Transverse colon (tissue), 4 donors: ENCODE results near the gene KLHDC8A. TPM values are rescaled to one million over a fixed set of nuclear protein-coding genes. Genes with fewer than 3 reads are reported as not detected.
A peak's percentile ranks its signal among the peaks of the same experiment; 100 is the strongest.

ENCODE experiments used
- DNase-seq: peaks from one replicate; pipeline ENCODE4 v3.0.0-alpha.2; 2019
- H3K27ac ChIP-seq, 4 donors: fragments of 200-600 bp; sonication (generic); 2 replicates each; pipeline ENCODE4 v1.5.1; 2016 to 2018; ENCODE audit warnings: inconsistent platforms in 4 of 4
- H3K27me3 ChIP-seq: fragments of 200-600 bp; sonication (generic); 2 replicates; pipeline ENCODE4 v1.5.1; 2017; ENCODE audit warnings: inconsistent platforms
- H3K36me3 ChIP-seq, 4 donors: fragments of 200-600 bp; sonication (generic); 2 replicates each; pipeline ENCODE4 v1.5.1; 2017 to 2019; ENCODE audit warnings: inconsistent platforms in 4 of 4
- H3K4me1 ChIP-seq, 4 donors: fragments of 200-600 bp; sonication (generic); 2 replicates each; pipeline ENCODE4 v1.5.1; 2017 to 2020; ENCODE audit warnings: inconsistent platforms in 4 of 4
- H3K4me3 ChIP-seq, 4 donors: fragments of 200-600 bp; sonication (generic); 1 replicate in 1 of 4; 2 replicates in 3 of 4; pipeline versions ENCODE4 v1.5.1 to v1.6.1; 2017 to 2019; ENCODE audit warnings: inconsistent platforms in 4 of 4
- H3K9me3 ChIP-seq, 2 donors: fragments of 200-600 bp; sonication (generic); 2 replicates each; pipeline ENCODE4 v1.5.1; 2017 to 2019; ENCODE audit warnings: inconsistent platforms in 2 of 2
- EP300 ChIP-seq: sonication (generic); formaldehyde crosslinking; IDR thresholded peaks from one replicate; pipeline ENCODE4 v1.6.1; 2017; ENCODE audit warnings: antibody characterized with exemption, low read depth
- POLR2A ChIP-seq: fragments of 450-650 bp; IDR thresholded peaks from one replicate; pipeline ENCODE4 v1.6.1; 2016; ENCODE audit warnings: antibody characterized with exemption, mild to moderate bottlenecking, moderate library complexity
- POLR2AphosphoS5 ChIP-seq, 3 donors: sonication (generic); formaldehyde crosslinking; IDR thresholded peaks; one replicate each; pipeline ENCODE4 v1.6.1; 2016; ENCODE audit warnings: antibody characterized with exemption in 3 of 3
- WGBS, 2 donors: methylation state at CpG; one replicate each; pipeline ENCODE4 v1.1.5; 2018; ENCODE audit warnings: low coverage in 1 of 2; 5-methylcytosine and 5-hydroxymethylcytosine counted together
- in situ Hi-C, 4 donors: fragments of 200-750 bp; cut with MboI; loops; one replicate each; pipeline versions ENCODE4 v1.15.0 to v1.15.1; 2017; ENCODE audit warnings: low sequenced_read_pairs in 3 of 4, low pct_ligation_motif_present in 1 of 4, low pct_unique_long_range_greater_than_20kb in 1 of 4
- intact Hi-C: fragments of 100-400 bp; cut with DNase I; formaldehyde crosslinking; loops from one replicate; pipeline ENCODE4 v1.15.1; 2023; ENCODE audit warnings: low total_unique reads
- total RNA-seq, 4 donors: library from RNA; depleted of rRNA; stranded (reverse); fragments of >200 nt; gene quantifications; one replicate each; pipeline ENCODE4 v1.1.0, GENCODE V29; 2016
- TF ChIP-seq, protein P1 (sequence below), 5 experiments: fragments of 200-600 bp in 3 of 5; fragments of 450-650 bp in 2 of 5; sonication (generic) in 3 of 5; IDR thresholded peaks; 1 replicate in 2 of 5; 2 replicates in 3 of 5; pipeline ENCODE4 v1.5.1; 2016 to 2017; ENCODE audit warnings: antibody characterized with exemption in 5 of 5, inconsistent platforms in 3 of 5, mild to moderate bottlenecking in 2 of 5, moderate library complexity in 1 of 5

The KLHDC8A gene
- total RNA-seq, 4 donors from 2014 or later = 0.32 to 0.41 TPM; not detected in 2

DNA sequence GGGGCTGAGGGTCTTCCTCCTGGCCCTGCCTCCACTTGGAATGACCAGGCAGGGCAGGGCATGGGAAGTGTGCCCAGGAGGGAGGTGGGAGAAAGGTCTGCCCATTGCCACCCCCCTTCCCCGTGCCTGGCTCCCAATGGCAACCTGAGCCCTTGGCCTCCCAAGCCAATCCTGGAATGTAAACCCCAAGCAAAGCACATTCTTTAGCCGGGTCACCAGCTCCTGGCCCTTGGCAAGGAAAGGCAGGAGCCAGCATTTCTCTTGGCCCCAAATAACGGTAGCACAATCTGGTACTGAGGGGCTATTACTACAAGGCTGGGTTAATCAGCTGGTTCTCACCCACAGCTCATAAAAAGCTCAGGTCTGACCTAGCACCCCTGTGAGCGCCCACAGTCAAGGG, 28.2 kb downstream of the KLHDC8A start:
- Histone ChIP-seq H3K36me3 (no peaks in the 10 kb centered on the region), H3K27ac (no peak overlapping the region), H3K27me3 (no peaks in the 10 kb centered on the region), H3K4me1 (peaks cover 0 to 7% (median 0%) of the 10 kb centered on the region in 4 donors), H3K9me3 (no peaks in the 10 kb centered on the region), H3K4me3 (no peak overlapping the region)
- DNase-seq = no peak
- 20 to 60% methylated on average over 1 to 2 of the region's 4 CpGs for WGBS, 2 donors
- in situ Hi-C loops (loop anchor here in 3 of 4 donors (5.0 to 10.0 kb wide), 3 partner anchors 51 to 56 kb away; no protein-coding TSS in a partner anchor), intact Hi-C loops (no loop called here)
- TF ChIP-seq EP300 (no peak), POLR2AphosphoS5 (IDR thresholded peaks at IDR 0.05) (no peak), POLR2A (no peak)
- TF ChIP-seq, protein P1, sequence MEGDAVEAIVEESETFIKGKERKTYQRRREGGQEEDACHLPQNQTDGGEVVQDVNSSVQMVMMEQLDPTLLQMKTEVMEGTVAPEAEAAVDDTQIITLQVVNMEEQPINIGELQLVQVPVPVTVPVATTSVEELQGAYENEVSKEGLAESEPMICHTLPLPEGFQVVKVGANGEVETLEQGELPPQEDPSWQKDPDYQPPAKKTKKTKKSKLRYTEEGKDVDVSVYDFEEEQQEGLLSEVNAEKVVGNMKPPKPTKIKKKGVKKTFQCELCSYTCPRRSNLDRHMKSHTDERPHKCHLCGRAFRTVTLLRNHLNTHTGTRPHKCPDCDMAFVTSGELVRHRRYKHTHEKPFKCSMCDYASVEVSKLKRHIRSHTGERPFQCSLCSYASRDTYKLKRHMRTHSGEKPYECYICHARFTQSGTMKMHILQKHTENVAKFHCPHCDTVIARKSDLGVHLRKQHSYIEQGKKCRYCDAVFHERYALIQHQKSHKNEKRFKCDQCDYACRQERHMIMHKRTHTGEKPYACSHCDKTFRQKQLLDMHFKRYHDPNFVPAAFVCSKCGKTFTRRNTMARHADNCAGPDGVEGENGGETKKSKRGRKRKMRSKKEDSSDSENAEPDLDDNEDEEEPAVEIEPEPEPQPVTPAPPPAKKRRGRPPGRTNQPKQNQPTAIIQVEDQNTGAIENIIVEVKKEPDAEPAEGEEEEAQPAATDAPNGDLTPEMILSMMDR (IDR thresholded peaks at IDR 0.05) = no peak

DNA sequence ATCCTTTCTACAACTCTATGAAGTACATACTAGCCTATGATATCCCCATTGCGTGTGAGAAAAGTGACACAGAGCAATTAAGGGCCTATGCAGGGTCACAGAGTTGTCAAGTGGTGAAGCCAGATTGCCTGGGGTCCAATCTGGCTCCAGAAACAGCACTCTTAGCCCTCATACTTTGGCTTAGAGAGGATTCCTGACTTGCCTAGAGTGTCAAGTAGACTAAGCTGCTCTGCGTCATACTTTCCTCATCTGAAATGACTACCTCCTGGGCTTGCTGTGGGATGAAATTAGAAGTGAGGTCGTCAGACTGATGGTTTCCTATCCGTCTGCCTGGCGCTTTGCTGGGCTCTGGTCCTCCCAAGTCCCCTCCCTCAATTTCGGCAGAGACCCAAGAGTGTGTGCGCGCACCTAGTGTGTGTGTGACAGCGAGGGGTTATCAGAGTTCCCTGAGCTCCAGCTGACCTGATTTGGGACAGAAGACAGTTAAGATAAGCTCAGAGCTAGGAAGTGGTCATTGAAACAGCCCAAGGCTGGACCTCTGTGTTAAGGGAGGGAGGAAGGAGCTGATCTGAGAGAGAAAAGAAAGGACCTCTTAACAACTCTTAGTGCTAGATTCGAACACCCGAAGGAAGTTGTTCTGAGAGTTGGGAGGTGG, 29.8 kb downstream of the KLHDC8A start:
- no peak overlapping the region for H3K4me3 ChIP-seq
- intact Hi-C loops = no loop called here
- H3K27me3 ChIP-seq = no peaks in the 10 kb centered on the region
- 73 to 100% methylated on average over 2 to 11 of the region's 11 CpGs for WGBS, 2 donors
- H3K27ac ChIP-seq = no peak overlapping the region
- TF ChIP-seq POLR2AphosphoS5 (IDR thresholded peaks at IDR 0.05) = no peak
- no peak for TF ChIP-seq EP300
- TF ChIP-seq, protein P1 (IDR thresholded peaks at IDR 0.05) = no peak
- no peak for TF ChIP-seq POLR2A
- no peaks in the 10 kb centered on the region for H3K36me3 ChIP-seq
- peaks cover 0 to 10% (median under 1%) of the 10 kb centered on the region in 4 donors for H3K4me1 ChIP-seq
- DNase-seq = no peak
- in situ Hi-C loops = loop anchor here in 3 of 4 donors (5.0 to 10.0 kb wide), 3 partner anchors 50 to 55 kb away; no protein-coding TSS in a partner anchor
- no peaks in the 10 kb centered on the region for H3K9me3 ChIP-seq

DNA sequence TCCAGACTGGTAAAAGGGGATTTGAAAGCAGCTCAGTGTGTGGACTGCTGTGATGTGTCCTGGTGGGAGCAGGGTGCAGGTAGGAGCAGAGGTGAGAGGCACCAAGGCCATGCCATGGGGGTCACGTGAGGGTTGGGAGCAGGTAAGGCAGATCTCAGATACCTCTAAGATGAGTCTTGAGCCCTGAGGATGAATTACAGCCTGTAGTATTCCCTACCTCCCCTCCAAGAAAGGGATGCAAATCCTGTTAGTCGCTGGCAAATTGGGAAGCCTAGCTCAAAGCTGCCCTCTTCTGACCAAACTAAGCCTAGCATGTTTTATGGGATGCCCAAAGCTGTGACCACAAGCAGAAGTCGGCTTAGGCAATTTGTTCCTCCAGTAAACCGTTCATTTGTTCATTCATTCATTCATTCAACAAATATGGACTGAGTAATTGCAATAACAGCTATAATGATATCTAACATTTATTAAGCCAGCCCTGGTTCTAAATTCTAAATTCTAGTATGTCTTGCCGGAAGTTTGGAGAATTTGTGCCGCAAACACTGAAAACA, 31.3 kb downstream of the KLHDC8A start:
- Histone ChIP-seq H3K4me3 (no peak overlapping the region), H3K36me3 (no peaks in the 10 kb centered on the region), H3K9me3 (no peaks in the 10 kb centered on the region), H3K27me3 (no peaks in the 10 kb centered on the region), H3K4me1 (peaks cover 0 to 18% (median 2%) of the 10 kb centered on the region in 4 donors), H3K27ac (no peak overlapping the region)
- TF ChIP-seq EP300 (no peak), POLR2AphosphoS5 (IDR thresholded peaks at IDR 0.05) (no peak)
- TF ChIP-seq, protein P1 (IDR thresholded peaks at IDR 0.05) = peak; percentile 71 to 82 (median 78)
- in situ Hi-C loops (loop anchor here in 3 of 4 donors (5.0 to 10.0 kb wide), 3 partner anchors 48 to 53 kb away; no protein-coding TSS in a partner anchor), intact Hi-C loops (loop anchor here (1.0 kb wide), 1 partner anchor 52 kb away; no protein-coding TSS in a partner anchor)
- peak; percentile 75 for DNase-seq
- 32 to 44% methylated on average over 4 to 6 of the region's 6 CpGs for WGBS, 2 donors

DNA sequence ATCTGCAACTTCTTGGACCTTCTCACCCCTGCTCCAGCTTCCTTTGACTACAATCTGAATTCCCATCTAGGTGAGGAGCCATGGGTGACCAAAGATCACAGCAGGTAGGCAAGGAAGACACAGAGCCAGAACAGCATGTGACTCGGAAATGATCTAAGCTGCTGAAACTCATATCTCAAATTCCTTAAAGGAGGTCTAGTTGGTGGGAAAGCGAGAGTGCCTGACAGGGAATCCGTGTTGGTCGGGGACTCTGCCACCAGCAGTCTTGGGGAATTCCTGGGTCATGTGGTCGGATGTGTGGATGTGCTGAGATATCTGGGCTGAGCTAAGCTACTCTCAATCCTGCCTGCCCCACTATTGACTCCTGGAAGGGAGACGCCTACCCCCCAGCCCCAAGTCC, 31.9 kb downstream of the KLHDC8A start:
- TF ChIP-seq, protein P1 (IDR thresholded peaks at IDR 0.05) = no peak
- no peak for TF ChIP-seq POLR2AphosphoS5 (IDR thresholded peaks at IDR 0.05)
- no peak for TF ChIP-seq EP300
- no peak for TF ChIP-seq POLR2A
- in situ Hi-C loops (loop anchor here (5.0 to 10.0 kb wide), 3 partner anchors 47 to 52 kb away; no protein-coding TSS in a partner anchor), intact Hi-C loops (loop anchor here (1.0 kb wide), 1 partner anchor 51 kb away; no protein-coding TSS in a partner anchor)
- H3K27ac ChIP-seq = no peak overlapping the region
- WGBS, 2 donors = 57% methylated on average over 6 of the region's 6 CpGs; no CpG with 5 or more reads in 1 of the 2 donors
- no peaks in the 10 kb centered on the region for H3K9me3 ChIP-seq
- no peak for DNase-seq
- H3K4me3 ChIP-seq = no peak overlapping the region
- no peaks in the 10 kb centered on the region for H3K27me3 ChIP-seq
- peaks cover 0 to 18% (median 2%) of the 10 kb centered on the region in 4 donors for H3K4me1 ChIP-seq
- no peaks in the 10 kb centered on the region for H3K36me3 ChIP-seq
